HT1080 (cell line): ENCODE results near the gene ZEB2. TPM values are rescaled to one million over a fixed set of nuclear protein-coding genes. Genes with fewer than 3 reads are reported as not detected.

Experiments used
- DNase-seq: peaks from one replicate; pipeline ENCODE4 v3.0.0-alpha.2; 2015; ENCODE audit warnings: low read depth
- small RNA-seq: library from RNA; depleted of rRNA; stranded (forward); fragments of <200 nt; gene quantifications from one replicate; pipeline ENCODE3, GENCODE V24; 2014
- total RNA-seq: library from RNA; depleted of rRNA; stranded (reverse); fragments of >200 nt; shearing (Covaris generic); gene quantifications from 2 replicates; pipeline ENCODE4 v1.2.3, GENCODE V29; 2014

The ZEB2 gene
- total RNA-seq, 1 experiment from 2014 or later: 13.1 TPM

DNA sequence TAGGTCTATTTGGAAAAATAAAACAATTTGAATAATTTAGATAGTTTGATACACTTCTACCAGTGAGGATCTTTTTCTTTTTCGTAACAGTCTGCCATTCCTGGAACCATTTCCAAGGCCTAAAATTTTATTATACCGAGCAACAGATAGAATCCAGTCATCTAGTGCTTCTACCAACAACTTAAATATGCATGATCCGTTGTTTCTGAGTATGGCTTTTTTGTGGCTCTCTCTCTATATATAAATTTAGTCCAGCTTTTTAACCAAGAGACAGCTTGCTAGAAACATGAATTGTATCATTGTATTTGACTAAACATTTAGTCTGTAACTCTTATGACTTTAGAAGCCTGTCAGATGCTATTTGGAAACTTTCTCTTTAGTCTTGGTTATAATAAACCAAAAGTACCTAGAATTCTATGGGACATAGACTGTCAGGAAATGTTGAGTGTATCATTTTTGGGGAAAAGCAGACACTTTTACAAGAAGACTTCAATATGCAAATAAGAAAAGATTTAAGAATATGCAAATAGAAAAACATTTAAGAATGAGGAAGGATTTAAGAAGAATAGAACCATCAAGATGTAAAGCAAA lies 161.4 kb downstream of the ZEB2 start:
- no peak for DNase-seq

DNA sequence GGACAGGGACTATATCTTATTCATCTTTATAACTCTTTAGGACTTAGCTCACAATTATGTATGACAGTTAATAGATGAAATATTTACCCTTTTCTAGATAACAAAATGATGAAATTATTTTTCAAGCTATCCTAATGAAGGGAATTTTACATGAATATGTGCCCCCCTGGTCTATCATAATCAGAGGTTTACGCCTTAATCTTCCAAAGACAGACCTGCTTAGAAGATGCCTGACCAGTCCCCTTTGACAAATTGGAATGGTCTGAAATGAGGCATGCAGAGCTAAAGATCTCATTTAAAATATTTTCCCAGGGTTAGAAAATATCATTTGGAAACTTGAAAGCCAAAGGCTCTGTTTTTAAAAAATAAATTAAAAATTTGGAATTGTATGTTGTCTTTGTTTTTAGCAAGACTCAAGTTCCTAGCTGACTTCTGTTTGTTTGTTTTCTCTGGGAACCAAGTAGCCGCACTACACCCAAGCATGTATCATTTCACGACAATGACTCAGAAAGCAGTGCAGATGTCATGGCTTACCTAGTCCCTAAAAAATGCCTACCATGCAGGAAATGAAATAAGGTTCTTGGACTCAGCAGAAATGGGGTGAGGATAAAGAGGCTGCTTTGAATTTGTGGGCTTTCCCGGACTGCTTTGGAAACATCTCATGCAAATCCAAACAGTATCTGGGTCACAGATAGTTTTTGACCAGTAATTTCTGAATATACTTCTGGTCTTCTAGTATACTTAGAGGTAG lies 162.1 kb downstream of the ZEB2 start:
- DNase-seq: peak; percentile 92

DNA sequence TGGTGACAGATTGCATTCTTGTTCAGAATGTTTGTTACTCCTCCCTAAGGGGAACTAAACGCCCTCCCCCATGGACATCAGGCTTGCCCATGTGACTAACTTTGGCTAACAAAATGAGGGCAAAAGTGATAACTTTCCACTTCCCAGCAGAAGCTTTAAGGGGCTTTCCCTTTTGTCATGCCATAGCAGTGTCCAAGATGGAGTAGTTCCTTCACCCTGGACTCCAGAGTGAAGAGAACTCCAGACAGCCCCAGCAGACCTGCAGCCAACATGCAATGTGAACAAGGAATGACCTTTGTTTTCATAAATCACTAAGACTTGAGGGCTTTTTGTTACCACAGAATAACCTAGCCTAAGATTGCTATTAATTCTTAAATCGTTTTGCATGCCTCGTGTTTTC lies 163.5 kb downstream of the ZEB2 start:
- no peak for DNase-seq

DNA sequence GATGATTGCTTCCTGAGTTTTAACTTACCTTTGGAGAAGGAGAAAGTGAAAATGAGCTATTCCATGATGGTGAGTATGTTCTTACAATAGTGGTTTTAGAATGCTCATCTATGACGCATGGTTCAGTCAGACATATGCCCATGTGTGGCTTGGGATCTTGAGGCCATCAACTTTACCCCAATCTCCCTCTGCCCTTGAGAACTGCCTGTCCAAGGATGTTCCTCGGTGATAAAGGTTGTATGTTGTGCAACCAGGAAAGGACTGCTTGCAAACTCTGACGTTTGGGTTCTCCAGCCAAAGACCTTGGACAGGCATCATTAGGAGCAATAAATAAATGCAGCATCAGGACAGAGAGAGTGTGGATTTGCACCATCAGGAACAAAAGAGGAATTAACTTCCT lies 165.0 kb downstream of the ZEB2 start:
- DNase-seq: peak; percentile 82

DNA sequence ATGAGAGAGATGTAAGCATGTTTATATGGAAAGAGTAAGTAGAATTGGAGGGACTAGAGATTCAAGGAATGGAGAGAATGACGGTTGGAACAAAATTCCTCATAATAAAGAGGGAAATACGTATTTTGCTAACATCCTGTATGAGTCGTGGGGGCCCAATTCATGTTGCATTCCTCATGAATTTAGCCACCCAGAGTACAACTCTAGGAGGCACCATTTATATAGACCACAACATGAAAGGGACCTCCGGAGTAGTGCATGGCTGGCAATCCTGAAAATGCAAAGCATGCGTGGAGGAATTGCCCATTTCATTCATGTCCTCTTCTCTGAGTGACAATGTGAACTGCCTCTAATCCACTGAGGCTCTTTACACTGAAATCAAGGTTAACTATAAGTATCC lies 168.2 kb downstream of the ZEB2 start:
- peak; percentile 21 for DNase-seq

DNA sequence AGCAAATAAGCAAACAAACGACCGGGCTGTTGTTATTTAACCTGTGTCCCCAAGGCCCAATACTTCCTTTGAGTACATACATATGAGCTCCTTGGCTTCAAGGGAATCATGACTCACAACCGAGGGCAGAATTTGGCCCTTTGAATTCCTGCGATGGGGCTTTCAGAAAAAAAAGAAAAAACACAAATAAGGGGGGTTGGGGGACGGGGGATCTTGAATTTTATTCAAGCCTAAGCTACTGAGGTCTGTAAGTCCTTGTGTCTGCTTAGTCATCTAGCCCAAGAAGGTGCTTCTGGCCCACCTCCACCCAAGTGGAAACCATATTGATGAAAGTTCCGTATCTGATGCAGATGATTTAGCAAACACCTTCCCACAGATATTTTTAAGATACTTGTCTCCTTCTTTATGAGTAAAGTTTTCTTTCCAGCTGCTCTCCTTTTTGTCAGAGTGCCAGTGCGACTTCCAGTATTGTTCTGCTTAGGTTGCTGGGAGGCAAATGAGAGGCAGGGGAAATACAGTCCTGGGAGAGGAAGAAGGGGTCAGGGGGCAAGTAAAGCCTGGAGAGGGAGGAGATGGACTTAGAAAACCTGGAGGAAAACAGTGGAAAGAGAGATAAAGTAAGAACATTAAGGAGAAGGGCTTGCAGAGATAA lies 169.6 kb downstream of the ZEB2 start:
- peak; percentile 30 for DNase-seq

DNA sequence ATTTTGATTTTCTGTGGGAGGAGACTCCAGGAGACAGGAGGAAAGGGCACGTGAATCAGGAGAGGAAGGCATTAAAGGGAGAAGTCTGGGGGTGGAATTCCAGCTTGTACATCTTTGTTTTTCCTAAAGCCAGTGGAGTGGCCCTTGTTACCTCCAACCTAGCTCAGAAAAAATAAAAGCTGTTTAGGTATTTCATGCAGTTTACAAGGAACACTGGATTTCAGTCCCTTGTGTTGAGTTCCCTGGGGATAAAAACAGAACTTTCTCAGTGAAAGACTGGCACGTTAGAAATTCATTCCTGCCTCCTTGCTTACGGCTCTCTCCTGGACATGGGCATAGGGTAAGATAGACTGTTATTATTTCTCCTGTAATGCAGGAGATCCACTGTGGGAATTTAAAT lies 170.2 kb downstream of the ZEB2 start:
- no peak for DNase-seq

DNA sequence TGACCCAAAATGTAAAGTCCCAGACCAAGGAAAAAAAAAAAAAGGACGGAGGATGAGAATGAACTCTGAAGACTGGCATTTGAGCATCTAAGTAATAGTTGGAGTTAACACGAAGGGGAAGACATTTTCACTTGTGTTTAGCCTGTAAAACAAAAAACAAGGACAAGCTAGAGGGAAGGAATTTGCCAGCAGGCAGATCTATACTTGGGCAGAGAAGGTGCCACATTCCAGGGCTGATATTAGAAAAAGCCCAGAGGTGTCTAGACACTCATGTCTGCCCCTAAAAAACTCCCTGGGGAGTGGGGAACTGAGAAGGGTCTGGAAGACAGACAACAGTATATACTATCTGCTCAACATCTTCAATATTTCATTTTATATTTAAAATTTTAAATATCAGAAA lies 171.1 kb downstream of the ZEB2 start:
- no peak for DNase-seq

DNA sequence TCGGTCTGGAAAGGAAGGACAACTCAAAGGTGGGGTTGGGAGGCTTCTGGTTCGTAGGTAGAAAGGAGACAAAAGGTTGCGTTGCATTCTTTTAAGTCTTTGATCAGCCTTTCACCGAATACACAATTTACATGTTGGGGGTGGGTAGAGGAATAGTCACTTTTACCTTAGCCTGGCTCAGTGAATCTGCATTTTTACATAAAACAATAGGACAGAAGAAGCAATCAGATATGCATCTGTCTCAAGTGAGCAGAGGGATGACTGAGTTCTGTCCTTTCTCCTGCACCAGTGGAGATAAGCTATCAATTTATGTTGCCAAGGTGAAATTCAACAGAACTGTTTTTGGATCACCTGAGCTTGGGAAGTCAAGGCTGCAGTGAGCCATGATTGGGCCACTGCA lies 173.7 kb downstream of the ZEB2 start:
- no peak for DNase-seq

DNA sequence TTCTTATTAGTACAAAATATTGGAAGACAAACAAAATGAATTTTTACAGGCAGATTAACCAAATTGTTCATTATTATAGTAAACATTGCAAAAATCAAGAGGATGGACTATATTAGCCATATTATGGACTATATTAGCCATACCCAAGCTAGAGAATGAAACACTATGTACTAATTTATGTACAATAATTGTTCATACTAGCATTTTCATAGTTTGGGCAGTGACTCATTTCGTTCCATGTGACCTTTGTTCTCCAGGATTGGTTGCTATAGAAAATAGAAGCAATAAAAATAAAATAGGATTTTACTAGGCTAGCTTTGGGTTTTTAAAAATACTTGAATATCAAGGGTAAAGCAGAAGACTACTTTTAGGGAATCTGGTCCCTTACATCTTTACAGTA lies 176.8 kb downstream of the ZEB2 start:
- DNase-seq: no peak

DNA sequence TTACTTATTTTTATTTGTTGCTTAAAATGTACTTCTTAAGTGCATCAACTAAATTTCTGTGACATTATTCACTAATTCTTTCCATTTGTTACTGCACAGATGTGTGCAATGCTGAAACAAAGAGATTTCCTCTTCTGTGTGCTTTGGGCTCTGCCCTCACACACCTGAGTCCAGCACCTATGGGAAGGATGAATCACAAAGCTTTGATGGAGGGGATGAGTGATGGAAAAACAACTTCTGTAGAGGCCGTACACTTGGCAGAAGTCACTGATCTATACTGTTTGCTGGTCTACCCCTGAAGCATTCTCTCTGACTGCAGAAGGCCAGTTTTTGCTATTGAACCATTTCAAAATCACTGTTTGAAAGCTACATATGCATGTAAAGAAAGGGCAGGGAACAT lies 178.4 kb downstream of the ZEB2 start:
- no peak for DNase-seq

DNA sequence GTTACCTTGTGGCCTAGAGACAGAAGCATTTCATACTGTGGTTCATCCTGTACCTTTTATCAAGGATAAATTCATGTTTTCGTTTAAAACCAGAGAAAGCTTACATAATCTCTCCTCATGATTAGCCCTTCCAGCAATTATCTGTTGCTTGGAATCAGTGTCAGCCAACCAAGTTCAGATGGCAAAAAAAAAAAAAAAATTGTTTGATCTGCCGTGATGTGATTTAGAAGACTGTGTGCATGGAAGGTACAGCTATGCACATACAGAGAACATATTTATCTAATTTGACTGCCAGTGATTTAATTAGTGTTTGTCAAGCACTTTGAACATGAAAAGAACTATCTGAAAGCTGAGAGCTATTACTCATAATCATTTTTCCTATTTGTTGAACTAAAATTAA lies 180.9 kb downstream of the ZEB2 start:
- DNase-seq: no peak

DNA sequence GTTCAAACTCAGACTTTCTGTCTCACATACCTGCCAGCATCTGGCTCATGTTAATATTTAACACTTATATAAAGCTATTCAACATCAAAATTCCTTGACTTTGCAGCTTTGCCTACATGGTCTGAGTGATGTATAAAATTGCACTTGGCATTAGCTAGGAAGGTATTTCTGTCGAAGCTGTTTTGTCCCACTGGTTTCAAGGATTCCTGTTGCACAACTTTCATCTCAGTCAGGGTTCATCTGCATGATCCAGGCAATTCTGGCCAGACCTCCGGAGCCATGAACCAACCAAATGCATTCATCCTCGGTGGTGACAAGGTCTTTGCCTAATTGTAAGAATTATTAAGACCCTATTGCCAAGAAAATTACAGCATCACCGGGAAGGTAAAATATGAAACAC lies 185.4 kb downstream of the ZEB2 start:
- no peak for DNase-seq

Small RNA genes within 50 kb of the gene (small RNA-seq; reads per million reads assigned to genes)
- not detected for gene RF01987
